Osteocyte (in vitro differentiated cells): ENCODE results near the gene LIMK2. TPM values are rescaled to one million over a fixed set of nuclear protein-coding genes. Genes with fewer than 3 reads are reported as not detected.

Source experiments
- DNase-seq: peaks from one replicate; pipeline ENCODE4 v3.0.0; 2021; ENCODE audit warnings: mixed read lengths; ENCODE audit not compliant: unreplicated experiment; ENCODE audit errors: extremely low spot score
- H3K27ac Mint-ChIP-seq: one replicate; pipeline ENCODE4 v1.8.0; 2021; ENCODE audit warnings: mild to moderate bottlenecking, mixed read lengths; ENCODE audit not compliant: unreplicated experiment
- H3K27me3 Mint-ChIP-seq: one replicate; pipeline ENCODE4 v1.8.0; 2021; ENCODE audit warnings: mixed read lengths; ENCODE audit not compliant: unreplicated experiment
- H3K36me3 Mint-ChIP-seq: one replicate; pipeline ENCODE4 v1.8.0; 2021; ENCODE audit warnings: mixed read lengths; ENCODE audit not compliant: unreplicated experiment
- H3K4me1 Mint-ChIP-seq: one replicate; pipeline ENCODE4 v1.8.0; 2021; ENCODE audit warnings: mixed read lengths; ENCODE audit not compliant: unreplicated experiment
- H3K4me3 Mint-ChIP-seq: one replicate; pipeline ENCODE4 v1.8.0; 2021; ENCODE audit warnings: mild to moderate bottlenecking, moderate library complexity, mixed read lengths; ENCODE audit not compliant: unreplicated experiment
- H3K9me3 Mint-ChIP-seq: one replicate; pipeline ENCODE4 v1.8.0; 2021; ENCODE audit warnings: mixed read lengths; ENCODE audit not compliant: unreplicated experiment
- CTCF ChIP-seq: fragments of 200-600 bp; sonication (generic); IDR thresholded peaks from 2 replicates; pipeline ENCODE4 v1.5.0; 2021; ENCODE audit warnings: antibody characterized with exemption, mild to moderate bottlenecking, moderate library complexity
- total RNA-seq: library from RNA; stranded (reverse); gene quantifications from 2 replicates; pipeline ENCODE4 v1.2.1, GENCODE V29; 2021

Gene LIMK2
- total RNA-seq, 1 donor from 2014 or later = 49.8 TPM

- TF ChIP-seq CTCF = no peak
- DNase-seq = no peak
- Mint-ChIP-seq H3K4me1 (peaks cover 24% of the 10 kb centered on the region), H3K27ac (no peak overlapping the region), H3K4me3 (no peak overlapping the region), H3K9me3 (no peaks in the 10 kb centered on the region), H3K36me3 (no peaks in the 10 kb centered on the region), H3K27me3 (no peaks in the 10 kb centered on the region)
Observed at GRCh38 chr22:31227186-31227585, 15.1 kb downstream of the LIMK2 start.

DNA sequence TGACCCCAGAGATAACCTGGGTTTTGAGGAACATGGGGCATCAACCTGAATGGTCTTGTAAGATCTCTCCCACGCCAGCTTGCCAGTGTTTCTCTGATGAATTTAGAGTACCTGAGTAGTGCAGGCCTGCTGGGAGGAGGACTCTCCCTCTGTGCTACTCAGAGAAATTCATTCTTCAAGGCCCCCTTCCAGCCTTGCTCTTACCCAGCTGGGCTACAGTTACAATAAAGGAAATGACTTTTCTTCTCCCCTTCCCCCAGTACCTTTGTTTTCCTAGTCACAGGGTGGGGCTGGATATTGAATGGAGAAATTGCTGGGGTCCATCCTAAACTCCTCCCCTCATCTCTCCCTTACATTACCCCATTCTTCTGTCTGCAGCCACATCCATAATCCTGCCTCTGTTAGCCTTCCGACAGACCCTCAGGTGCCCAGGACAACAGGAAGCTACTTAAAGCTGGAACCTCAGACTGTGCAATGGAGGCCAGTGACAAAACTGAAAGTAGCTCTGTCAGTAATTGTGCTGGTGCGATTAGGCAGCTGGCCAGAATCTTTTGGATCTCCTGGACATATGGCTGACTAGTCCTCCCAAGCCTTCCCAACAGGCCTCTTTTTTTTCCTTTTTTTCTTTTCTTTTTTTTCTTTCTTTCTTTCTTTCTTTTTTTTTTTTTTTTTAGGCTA lies 17.4 kb downstream of the LIMK2 start:
- Mint-ChIP-seq H3K4me1 (peaks cover 21% of the 10 kb centered on the region), H3K27me3 (no peaks in the 10 kb centered on the region), H3K27ac (peak overlapping the region; percentile 83), H3K4me3 (no peak overlapping the region), H3K9me3 (no peaks in the 10 kb centered on the region), H3K36me3 (no peaks in the 10 kb centered on the region)
- DNase-seq = no peak
- no peak for TF ChIP-seq CTCF

DNA sequence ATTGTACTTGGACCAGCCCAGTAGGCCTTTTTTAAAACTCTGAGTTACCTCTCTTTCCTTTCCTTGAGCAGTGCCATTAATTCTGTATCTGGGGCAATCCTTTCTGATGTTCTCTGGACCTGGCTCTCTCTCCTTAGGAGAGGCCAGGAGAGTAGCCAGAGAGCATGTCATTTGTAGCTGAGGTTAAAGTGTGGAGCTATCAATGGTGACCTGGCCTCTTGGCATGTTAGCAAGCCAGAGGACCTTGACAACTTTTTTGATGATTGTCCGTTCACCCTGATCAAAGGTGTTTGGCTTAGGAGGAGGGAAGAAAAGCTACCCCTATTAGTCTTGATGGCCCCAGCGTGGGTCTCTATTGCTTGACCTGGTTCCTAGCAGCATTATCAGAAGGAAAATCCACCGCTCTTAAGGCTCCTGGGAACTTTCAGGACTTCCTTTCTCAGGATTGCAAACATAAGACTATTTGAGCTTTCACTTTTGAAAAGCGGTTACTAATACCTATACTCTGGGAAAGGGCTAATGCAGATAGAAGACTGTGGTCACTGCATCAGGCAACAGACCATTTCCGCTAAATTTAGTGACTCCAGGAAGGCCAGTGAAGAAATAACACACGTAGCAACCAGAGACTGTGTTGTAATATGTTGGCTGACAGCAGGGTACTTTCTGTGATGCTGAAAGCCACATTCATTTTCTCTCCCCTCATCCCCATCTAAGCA lies 18.2 kb downstream of the LIMK2 start:
- Mint-ChIP-seq H3K4me3 (no peak overlapping the region), H3K27me3 (no peaks in the 10 kb centered on the region)
- DNase-seq = no peak

GRCh38 chr22:31230871-31231621 lies 18.9 kb downstream of the LIMK2 start:
- H3K4me3 Mint-ChIP-seq = no peak overlapping the region
- peaks cover 21% of the 10 kb centered on the region for H3K4me1 Mint-ChIP-seq
- no peaks in the 10 kb centered on the region for H3K27me3 Mint-ChIP-seq
- peaks cover 3% of the 10 kb centered on the region for H3K36me3 Mint-ChIP-seq
- H3K27ac Mint-ChIP-seq = peak overlapping the region; percentile 65
- no peaks in the 10 kb centered on the region for H3K9me3 Mint-ChIP-seq
- TF ChIP-seq CTCF = peak; percentile 85
- no peak for DNase-seq

More for the DNA sequence above, 18.2 kb downstream of the LIMK2 start:
- no peak for TF ChIP-seq CTCF
- Mint-ChIP-seq H3K4me1 (peaks cover 21% of the 10 kb centered on the region), H3K36me3 (peaks cover 3% of the 10 kb centered on the region), H3K27ac (peak overlapping the region; percentile 83), H3K9me3 (no peaks in the 10 kb centered on the region)

- Mint-ChIP-seq H3K4me1 (peaks cover 21% of the 10 kb centered on the region), H3K27me3 (no peaks in the 10 kb centered on the region), H3K36me3 (peaks cover 3% of the 10 kb centered on the region), H3K27ac (no peak overlapping the region), H3K4me3 (no peak overlapping the region), H3K9me3 (no peaks in the 10 kb centered on the region)
- no peak for DNase-seq
- TF ChIP-seq CTCF = no peak
Observed at GRCh38 chr22:31233001-31233400, 20.9 kb downstream of the LIMK2 start.
